SU-DHL-6 (cell line): ENCODE results near the gene ME3.

ENCODE experiments used
- H2AFZ ChIP-seq: fragments of 200-600 bp; sonication (generic); 2 replicates; pipeline ENCODE4 v1.6.1; 2014; ENCODE audit warnings: low read depth, mild to moderate bottlenecking, moderate library complexity, mixed read lengths, antibody characterized with exemption, low read length; ENCODE audit not compliant: severe bottlenecking
- H3F3A ChIP-seq: fragments of 200-600 bp; shearing (Covaris generic); 2 replicates; pipeline ENCODE4 v1.6.0; 2016; ENCODE audit warnings: antibody characterized with exemption, mild to moderate bottlenecking; ENCODE audit not compliant: insufficient read depth
- H3K27ac ChIP-seq: fragments of 200-600 bp; sonication (generic); 2 replicates; pipeline ENCODE4 v1.5.1; 2016; ENCODE audit warnings: low read depth, mild to moderate bottlenecking, low read length, moderate library complexity, mixed read lengths
- H3K27me3 ChIP-seq: fragments of 200-600 bp; sonication (generic), shearing (Covaris generic); 2 replicates; pipeline ENCODE4 v1.6.0; 2014; ENCODE audit warnings: mild to moderate bottlenecking, low read length
- H3K36me3 ChIP-seq: fragments of 200-600 bp; sonication (generic); 2 replicates; pipeline ENCODE4 v1.6.1; 2014; ENCODE audit warnings: mild to moderate bottlenecking, low read length, mixed read lengths
- H3K4me2 ChIP-seq: fragments of 300-600, 200-600 bp; shearing (Covaris generic), sonication (generic); 2 replicates; pipeline ENCODE4 v1.6.0; 2014; ENCODE audit warnings: low read length, low read depth, mild to moderate bottlenecking; ENCODE audit not compliant: poor library complexity, severe bottlenecking
- H3K4me3 ChIP-seq: fragments of 200-600 bp; sonication (generic); 2 replicates; pipeline ENCODE4 v1.5.1; 2014; ENCODE audit warnings: antibody characterized with exemption, low read length, mild to moderate bottlenecking, mixed read lengths; ENCODE audit not compliant: insufficient read depth, poor library complexity, severe bottlenecking
- H3K79me2 ChIP-seq: fragments of 200-600 bp; sonication (generic); 2 replicates; pipeline ENCODE4 v1.6.1; 2014; ENCODE audit warnings: mild to moderate bottlenecking, low read length, moderate library complexity; ENCODE audit not compliant: insufficient read depth
- H3K9ac ChIP-seq: fragments of 200-600 bp; sonication (generic); 2 replicates; pipeline ENCODE4 v1.7.0; 2014; ENCODE audit warnings: mild to moderate bottlenecking, low read length
- H3K9me2 ChIP-seq: fragments of 200-600 bp; sonication (generic); replicated peaks from 2 replicates; pipeline ENCODE4 v1.6.1; 2014; ENCODE audit warnings: low read length; ENCODE audit not compliant: insufficient read depth
- H3K9me3 ChIP-seq: fragments of 200-600 bp; sonication (generic); 2 replicates; pipeline ENCODE4 v1.6.1; 2014; ENCODE audit warnings: low read length, mixed read lengths; ENCODE audit not compliant: insufficient read depth
- H4K20me1 ChIP-seq: fragments of 200-600 bp; sonication (generic); 2 replicates; pipeline ENCODE4 v1.6.1; 2014; ENCODE audit warnings: low read depth, mild to moderate bottlenecking, antibody characterized with exemption, low read length, moderate library complexity, mixed read lengths
- EZH2phosphoT487 ChIP-seq: fragments of 200-600 bp; sonication (generic), shearing (Covaris generic); conservative IDR thresholded peaks from 2 replicates; pipeline ENCODE4 v1.6.1; 2018; ENCODE audit warnings: mild to moderate bottlenecking, antibody characterized with exemption, low read length, moderate library complexity, mixed read lengths
- TF ChIP-seq, protein P1 (sequence below): fragments of 200-600 bp; sonication (generic); IDR thresholded peaks from one replicate; pipeline ENCODE4 v1.5.1; 2017; ENCODE audit warnings: antibody characterized with exemption, mild to moderate bottlenecking, low read length, moderate library complexity; ENCODE audit not compliant: insufficient read depth, poor library complexity, severe bottlenecking

ME3 gene

DNA sequence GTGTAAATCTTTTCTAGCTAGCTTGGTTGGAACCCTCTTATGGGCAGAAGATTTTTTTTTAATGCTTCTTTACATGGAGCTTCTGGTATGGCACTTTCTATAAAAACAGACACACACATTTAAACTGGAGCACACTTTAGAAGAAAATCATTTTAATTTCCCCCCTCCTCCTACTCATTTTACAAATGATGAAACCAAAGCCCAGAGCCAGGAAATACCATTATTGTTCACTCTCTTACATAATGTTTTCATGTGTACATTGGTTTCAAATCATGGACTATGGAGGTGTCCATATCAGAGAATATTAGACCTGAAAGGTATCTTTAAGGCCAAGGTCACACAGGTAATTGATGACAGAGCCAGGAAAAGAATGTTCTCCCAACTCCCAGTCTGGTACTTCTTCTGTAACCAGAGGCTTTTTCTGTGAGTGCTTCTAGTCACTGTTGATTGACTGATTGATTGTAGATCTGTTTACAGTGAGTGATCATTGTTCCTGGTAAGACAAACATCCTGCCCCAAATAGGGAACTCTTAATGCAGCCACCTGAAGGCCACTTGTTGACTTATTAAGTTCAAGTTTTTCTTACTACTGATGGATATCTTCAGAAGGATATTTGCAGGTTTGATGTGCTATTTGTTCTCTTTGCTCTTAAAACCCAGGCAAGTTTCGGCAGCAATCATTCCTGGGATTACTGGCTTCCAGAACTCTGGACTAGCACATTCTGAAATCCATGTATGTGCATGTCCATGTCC lies 26.8 kb upstream of the ME3 start:
- Histone ChIP-seq H3K9me2 (no peaks in the 10 kb centered on the region), H3K36me3 (no peaks in the 10 kb centered on the region), H3K9me3 (no peaks in the 10 kb centered on the region), H3K4me3 (no peak overlapping the region), H3K9ac (no peak overlapping the region), H3K27ac (no peak overlapping the region), H3K79me2 (no peaks in the 10 kb centered on the region), H4K20me1 (no peaks in the 10 kb centered on the region), H3K27me3 (no peaks in the 10 kb centered on the region), H3F3A (no peaks in the 10 kb centered on the region), H2AFZ (no peak overlapping the region), H3K4me2 (no peak overlapping the region)
- TF ChIP-seq, protein P1, sequence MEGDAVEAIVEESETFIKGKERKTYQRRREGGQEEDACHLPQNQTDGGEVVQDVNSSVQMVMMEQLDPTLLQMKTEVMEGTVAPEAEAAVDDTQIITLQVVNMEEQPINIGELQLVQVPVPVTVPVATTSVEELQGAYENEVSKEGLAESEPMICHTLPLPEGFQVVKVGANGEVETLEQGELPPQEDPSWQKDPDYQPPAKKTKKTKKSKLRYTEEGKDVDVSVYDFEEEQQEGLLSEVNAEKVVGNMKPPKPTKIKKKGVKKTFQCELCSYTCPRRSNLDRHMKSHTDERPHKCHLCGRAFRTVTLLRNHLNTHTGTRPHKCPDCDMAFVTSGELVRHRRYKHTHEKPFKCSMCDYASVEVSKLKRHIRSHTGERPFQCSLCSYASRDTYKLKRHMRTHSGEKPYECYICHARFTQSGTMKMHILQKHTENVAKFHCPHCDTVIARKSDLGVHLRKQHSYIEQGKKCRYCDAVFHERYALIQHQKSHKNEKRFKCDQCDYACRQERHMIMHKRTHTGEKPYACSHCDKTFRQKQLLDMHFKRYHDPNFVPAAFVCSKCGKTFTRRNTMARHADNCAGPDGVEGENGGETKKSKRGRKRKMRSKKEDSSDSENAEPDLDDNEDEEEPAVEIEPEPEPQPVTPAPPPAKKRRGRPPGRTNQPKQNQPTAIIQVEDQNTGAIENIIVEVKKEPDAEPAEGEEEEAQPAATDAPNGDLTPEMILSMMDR: no peak
- no peak for TF ChIP-seq EZH2phosphoT487

DNA sequence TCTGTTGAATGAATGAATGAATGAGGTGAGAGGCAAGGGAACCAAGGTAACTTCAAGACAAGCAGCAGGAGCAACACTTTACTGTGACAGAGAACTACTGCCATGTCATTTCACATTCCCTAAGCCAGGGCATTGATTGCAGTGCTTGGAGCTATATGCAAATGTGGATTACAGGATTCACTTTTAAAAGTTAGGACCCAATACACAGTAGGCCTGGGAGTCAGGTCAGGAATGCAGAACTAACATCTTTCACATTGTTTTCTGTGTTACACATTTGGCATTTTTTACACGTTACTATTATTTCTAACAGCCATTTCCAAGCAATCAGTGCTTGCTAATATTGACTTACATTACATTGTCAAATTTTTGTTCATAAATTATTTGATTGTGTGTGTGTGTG lies 26.2 kb upstream of the ME3 start:
- Histone ChIP-seq H3K4me3 (no peak overlapping the region), H2AFZ (no peak overlapping the region), H3K27me3 (no peaks in the 10 kb centered on the region), H3K9ac (no peak overlapping the region), H3K36me3 (no peaks in the 10 kb centered on the region), H3K4me2 (no peak overlapping the region), H3K9me2 (no peaks in the 10 kb centered on the region), H3F3A (no peaks in the 10 kb centered on the region), H3K27ac (no peak overlapping the region), H3K9me3 (no peaks in the 10 kb centered on the region), H3K79me2 (no peaks in the 10 kb centered on the region), H4K20me1 (no peaks in the 10 kb centered on the region)
- TF ChIP-seq EZH2phosphoT487: no peak
- TF ChIP-seq, protein P1: no peak

DNA sequence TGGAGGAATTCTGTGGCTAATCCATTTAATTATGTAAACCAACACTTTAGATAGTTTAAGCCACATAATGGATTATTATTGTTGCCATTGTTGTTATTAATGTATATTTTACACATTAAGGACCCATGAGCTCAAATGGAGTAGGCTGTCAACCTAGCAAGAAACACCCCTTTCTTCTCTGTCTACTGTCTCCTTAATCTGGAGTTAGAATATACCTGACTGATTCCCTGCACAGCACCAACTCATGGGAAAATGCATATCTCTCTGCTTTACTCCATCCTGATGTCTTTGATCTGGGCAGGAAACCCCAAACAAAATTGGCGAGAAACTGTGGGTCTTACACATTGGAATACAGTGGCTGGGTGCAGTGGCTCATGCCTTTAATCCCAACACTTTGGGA lies 24.0 kb upstream of the ME3 start:
- TF ChIP-seq, protein P1: no peak
- TF ChIP-seq EZH2phosphoT487: no peak
- H3K79me2 ChIP-seq: no peaks in the 10 kb centered on the region
- no peaks in the 10 kb centered on the region for H4K20me1 ChIP-seq
- no peak overlapping the region for H2AFZ ChIP-seq
- no peak overlapping the region for H3K9ac ChIP-seq
- no peaks in the 10 kb centered on the region for H3F3A ChIP-seq
- H3K27ac ChIP-seq: no peak overlapping the region
- no peaks in the 10 kb centered on the region for H3K9me2 ChIP-seq
- no peak overlapping the region for H3K4me3 ChIP-seq
- H3K27me3 ChIP-seq: no peaks in the 10 kb centered on the region
- H3K9me3 ChIP-seq: no peaks in the 10 kb centered on the region
- no peak overlapping the region for H3K4me2 ChIP-seq
- H3K36me3 ChIP-seq: no peaks in the 10 kb centered on the region
